ENCODE data around the gene UFM1.
"Not testable (repeated sequence)": the region's sequence is repeated elsewhere in the genome, so short reads cannot be mapped to it uniquely, and the experiment has no call there.

Gene UFM1

GRCh38 chr13:38366954-38367645 lies 17.4 kb downstream of the UFM1 start:
- DNase-seq: no peak

GRCh38 chr13:38369058-38369457 lies 19.4 kb downstream of the UFM1 start:
- no peak for DNase-seq

GRCh38 chr13:38370096-38370495 lies 20.4 kb downstream of the UFM1 start:
- not testable (repeated sequence) for DNase-seq

- no peak for DNase-seq
These were observed 23.3 kb downstream of the UFM1 start for GRCh38 chr13:38372820-38373383.

- DNase-seq: no peak
These were observed 26.9 kb downstream of the UFM1 start for GRCh38 chr13:38376546-38376945.

GRCh38 chr13:38381890-38382289 lies 32.2 kb downstream of the UFM1 start:
- DNase-seq: no peak

- DNase-seq: no peak
These were observed 33.3 kb downstream of the UFM1 start for GRCh38 chr13:38382946-38383345.

GRCh38 chr13:38384171-38384570 lies 34.5 kb downstream of the UFM1 start:
- DNase-seq: no peak

GRCh38 chr13:38385153-38385891 lies 35.7 kb downstream of the UFM1 start:
- no peak for DNase-seq

- DNase-seq: no peak
These were observed 36.8 kb downstream of the UFM1 start for GRCh38 chr13:38386421-38386820.

GRCh38 chr13:38391341-38391740 lies 41.7 kb downstream of the UFM1 start:
- no peak for DNase-seq

GRCh38 chr13:38394777-38395496 lies 45.3 kb downstream of the UFM1 start:
- DNase-seq: no peak

GRCh38 chr13:38395497-38395788 lies 45.8 kb downstream of the UFM1 start:
- DNase-seq: no peak

GRCh38 chr13:38398711-38399493 lies 49.3 kb downstream of the UFM1 start:
- no peak for DNase-seq

GRCh38 chr13:38399535-38399934 lies 49.9 kb downstream of the UFM1 start:
- no peak for DNase-seq

- DNase-seq: no peak
These were observed 51.6 kb downstream of the UFM1 start for GRCh38 chr13:38401276-38401675.

- no peak for DNase-seq
These were observed 55.6 kb downstream of the UFM1 start for GRCh38 chr13:38405216-38405615.

GRCh38 chr13:38409771-38410170 lies 60.1 kb downstream of the UFM1 start:
- no peak for DNase-seq

- no peak for DNase-seq
These were observed 62.6 kb downstream of the UFM1 start for GRCh38 chr13:38412266-38412665.

All from activated naive CD4-positive, alpha-beta T cell (primary cell).